OCI-LY7 (cell line): ENCODE measurements around the gene IKZF3. TPM values are rescaled to one million over a fixed set of nuclear protein-coding genes. Genes with fewer than 3 reads are reported as not detected.

Source experiments
- BruUV-seq: library from RNA; stranded (reverse); fragments of 400-500 nt; replicated peaks from 2 replicates; lab custom pipeline; 2021; lab: Mats Ljungman, UMichigan
- CTCF ChIA-PET: fragments of 300-600 bp; sonication (Branson Sonifier 250); formaldehyde crosslinking; loops from one replicate; lab custom pipeline; 2022; ENCODE audit warnings: antibody characterized with exemption; ENCODE audit not compliant: unreplicated experiment; lab: Charles Lee
- POLR2A ChIA-PET: fragments of 300-600 bp; sonication (Branson Sonifier 250); formaldehyde crosslinking; loops from one replicate; lab custom pipeline; 2022; ENCODE audit warnings: antibody characterized with exemption; lab: Charles Lee
- DNase-seq: peaks from one replicate; pipeline ENCODE4 v3.0.0-alpha.2; 2015; ENCODE audit warnings: low spot score
- H2AFZ ChIP-seq: fragments of 200-600 bp; sonication (generic), shearing (Covaris generic); 2 replicates; pipeline ENCODE4 v1.6.1; 2014; ENCODE audit warnings: mild to moderate bottlenecking, antibody characterized with exemption, low read length, moderate library complexity
- H3K27ac ChIP-seq: fragments of 200-600 bp; sonication (generic); 2 replicates; pipeline ENCODE4 v1.5.1; 2014; ENCODE audit warnings: mixed run types, low read depth, mild to moderate bottlenecking, moderate library complexity, low read length, inconsistent platforms; ENCODE audit not compliant: poor library complexity, severe bottlenecking
- H3K36me3 ChIP-seq: fragments of 200-600 bp; sonication (generic); 2 replicates; pipeline ENCODE4 v1.6.1; 2014; ENCODE audit warnings: mild to moderate bottlenecking, antibody characterized with exemption, low read length, moderate library complexity, mixed read lengths; ENCODE audit not compliant: insufficient read depth
- H3K4me1 ChIP-seq: fragments of 200-600 bp; sonication (generic); 2 replicates; pipeline ENCODE4 v1.5.1; 2014; ENCODE audit warnings: mild to moderate bottlenecking, low read length; ENCODE audit not compliant: insufficient read depth, poor library complexity, severe bottlenecking
- H3K4me2 ChIP-seq: fragments of 200-600 bp; sonication (generic); 2 replicates; pipeline ENCODE4 v1.6.1; 2014; ENCODE audit warnings: mild to moderate bottlenecking, low read length
- H3K4me3 ChIP-seq: fragments of 200-600 bp; sonication (generic); 2 replicates; pipeline ENCODE4 v1.5.1; 2014; ENCODE audit warnings: mild to moderate bottlenecking, low read depth, low read length; ENCODE audit not compliant: poor library complexity, severe bottlenecking
- H3K79me2 ChIP-seq: fragments of 200-600 bp; sonication (generic); 2 replicates; pipeline ENCODE4 v1.6.1; 2016; ENCODE audit warnings: low read depth, mild to moderate bottlenecking, low read length, moderate library complexity, mixed read lengths; ENCODE audit not compliant: insufficient read depth
- H3K9me2 ChIP-seq: fragments of 200-600 bp; sonication (generic); 2 replicates; pipeline ENCODE4 v1.6.1; 2016; ENCODE audit warnings: mild to moderate bottlenecking, low read length, mixed read lengths; ENCODE audit not compliant: insufficient read depth
- H3K9me3 ChIP-seq: fragments of 200-600 bp; sonication (generic); 2 replicates; pipeline ENCODE4 v1.6.1; 2014; ENCODE audit warnings: mild to moderate bottlenecking, mixed run types, low read length, mixed read lengths
- H4K20me1 ChIP-seq: fragments of 200-600 bp; sonication (generic); 2 replicates; pipeline ENCODE4 v1.6.1; 2014; ENCODE audit warnings: mild to moderate bottlenecking, antibody characterized with exemption, low read length, moderate library complexity, mixed read lengths; ENCODE audit not compliant: insufficient read depth
- EZH2phosphoT487 ChIP-seq: fragments of 200-600 bp; sonication (generic); IDR thresholded peaks from 2 replicates; pipeline ENCODE4 v1.6.1; 2018; ENCODE audit warnings: low read depth, borderline replicate concordance, mild to moderate bottlenecking, mixed run types, antibody characterized with exemption, low read length, moderate library complexity, mixed read lengths
- intact Hi-C: fragments of 100-400 bp; cut with micrococcal nuclease; formaldehyde crosslinking; loops from one replicate; pipeline ENCODE4 v1.10.0; 2022; ENCODE audit not compliant: unreplicated experiment
- total RNA-seq, 2 experiments: library from RNA; depleted of rRNA in 1 of 2; stranded (reverse); fragments of >200 nt in 1 of 2; shearing (Covaris generic) in 1 of 2; gene quantifications; 2 replicates each; pipeline ENCODE4 v1.2.3, GENCODE V29; 2014 to 2022
- TF ChIP-seq, protein P1 (sequence below): fragments of 200-600 bp; sonication (generic); conservative IDR thresholded peaks from 2 replicates; pipeline ENCODE4 v1.5.1; 2014; ENCODE audit warnings: mild to moderate bottlenecking, antibody characterized with exemption, low read length, moderate library complexity, mixed read lengths

Gene IKZF3
- total RNA-seq, 2 experiments from 2014 or later = 54.7 to 134 TPM

DNA sequence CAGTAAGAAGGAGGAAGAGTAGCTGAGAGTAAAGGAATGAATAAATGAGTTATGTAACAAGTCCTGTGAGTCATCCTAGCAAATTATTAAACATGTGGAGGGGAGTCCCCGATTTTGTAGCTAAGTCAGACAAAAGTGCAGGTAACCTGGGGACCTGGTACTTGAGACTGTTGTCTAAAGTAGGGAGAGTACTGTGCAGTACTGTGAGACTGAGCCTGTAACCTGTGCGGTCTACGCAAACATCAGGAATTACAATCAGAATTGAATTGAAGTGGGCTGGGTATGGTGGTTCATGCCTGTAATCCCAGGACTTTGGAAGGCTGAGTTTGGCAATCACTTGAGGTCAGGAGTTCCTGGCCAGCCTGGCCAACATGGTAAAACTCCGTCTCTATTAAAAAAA is 35.7 kb downstream of the IKZF3 start:
- Histone ChIP-seq H3K36me3 (peaks cover 98% of the 10 kb centered on the region), H3K4me2 (no peak overlapping the region), H4K20me1 (no peaks in the 10 kb centered on the region), H3K4me3 (no peak overlapping the region), H2AFZ (no peak overlapping the region), H3K27ac (no peak overlapping the region), H3K79me2 (peaks cover 33% of the 10 kb centered on the region; the same call in 1 of the 2 replicates), H3K4me1 (no peaks in the 10 kb centered on the region), H3K9me2 (no peaks in the 10 kb centered on the region), H3K9me3 (peaks cover 33% of the 10 kb centered on the region)
- ChIA-PET POLR2A (no interaction called here), CTCF (no interaction called here)
- intact Hi-C loops = no loop called here
- BruUV-seq = no TSS peak
- no peak for DNase-seq
- TF ChIP-seq, protein P1, sequence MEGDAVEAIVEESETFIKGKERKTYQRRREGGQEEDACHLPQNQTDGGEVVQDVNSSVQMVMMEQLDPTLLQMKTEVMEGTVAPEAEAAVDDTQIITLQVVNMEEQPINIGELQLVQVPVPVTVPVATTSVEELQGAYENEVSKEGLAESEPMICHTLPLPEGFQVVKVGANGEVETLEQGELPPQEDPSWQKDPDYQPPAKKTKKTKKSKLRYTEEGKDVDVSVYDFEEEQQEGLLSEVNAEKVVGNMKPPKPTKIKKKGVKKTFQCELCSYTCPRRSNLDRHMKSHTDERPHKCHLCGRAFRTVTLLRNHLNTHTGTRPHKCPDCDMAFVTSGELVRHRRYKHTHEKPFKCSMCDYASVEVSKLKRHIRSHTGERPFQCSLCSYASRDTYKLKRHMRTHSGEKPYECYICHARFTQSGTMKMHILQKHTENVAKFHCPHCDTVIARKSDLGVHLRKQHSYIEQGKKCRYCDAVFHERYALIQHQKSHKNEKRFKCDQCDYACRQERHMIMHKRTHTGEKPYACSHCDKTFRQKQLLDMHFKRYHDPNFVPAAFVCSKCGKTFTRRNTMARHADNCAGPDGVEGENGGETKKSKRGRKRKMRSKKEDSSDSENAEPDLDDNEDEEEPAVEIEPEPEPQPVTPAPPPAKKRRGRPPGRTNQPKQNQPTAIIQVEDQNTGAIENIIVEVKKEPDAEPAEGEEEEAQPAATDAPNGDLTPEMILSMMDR = no peak
- TF ChIP-seq EZH2phosphoT487 = no peak

DNA sequence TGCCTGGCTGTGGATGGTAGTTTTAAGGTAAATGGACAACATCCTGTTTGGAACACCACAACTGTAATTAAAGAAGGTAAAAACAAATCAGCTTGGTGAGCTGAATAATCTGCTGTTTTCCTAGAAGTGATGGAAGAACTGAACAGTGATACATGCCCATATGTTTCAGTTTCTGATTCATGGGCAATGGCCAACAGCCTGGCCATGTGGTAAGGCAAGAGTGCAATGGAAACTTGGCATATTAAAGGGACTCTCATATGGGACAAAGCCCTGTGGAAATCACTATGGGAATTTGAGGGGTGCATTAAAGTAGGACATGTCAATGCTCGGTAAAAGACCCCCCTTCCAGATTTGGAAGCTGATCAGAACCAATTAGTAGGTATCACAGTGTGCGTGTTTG is 37.8 kb downstream of the IKZF3 start:
- Histone ChIP-seq H2AFZ (no peak overlapping the region), H3K4me1 (no peaks in the 10 kb centered on the region), H3K9me3 (peaks cover 41% of the 10 kb centered on the region), H3K4me3 (no peak overlapping the region), H3K27ac (no peak overlapping the region), H3K79me2 (peaks cover 13% of the 10 kb centered on the region; the same call in 1 of the 2 replicates), H4K20me1 (no peaks in the 10 kb centered on the region), H3K9me2 (no peaks in the 10 kb centered on the region), H3K4me2 (no peak overlapping the region), H3K36me3 (peaks cover 100% of the 10 kb centered on the region)
- ChIA-PET POLR2A (interaction anchor here (1.1 kb wide), 1 partner anchor 8 kb away, joined by 4 read pairs; no protein-coding TSS in a partner anchor), CTCF (no interaction called here)
- BruUV-seq = no TSS peak
- TF ChIP-seq, protein P1 = no peak
- TF ChIP-seq EZH2phosphoT487 = no peak
- no peak for DNase-seq
- intact Hi-C loops = no loop called here

DNA sequence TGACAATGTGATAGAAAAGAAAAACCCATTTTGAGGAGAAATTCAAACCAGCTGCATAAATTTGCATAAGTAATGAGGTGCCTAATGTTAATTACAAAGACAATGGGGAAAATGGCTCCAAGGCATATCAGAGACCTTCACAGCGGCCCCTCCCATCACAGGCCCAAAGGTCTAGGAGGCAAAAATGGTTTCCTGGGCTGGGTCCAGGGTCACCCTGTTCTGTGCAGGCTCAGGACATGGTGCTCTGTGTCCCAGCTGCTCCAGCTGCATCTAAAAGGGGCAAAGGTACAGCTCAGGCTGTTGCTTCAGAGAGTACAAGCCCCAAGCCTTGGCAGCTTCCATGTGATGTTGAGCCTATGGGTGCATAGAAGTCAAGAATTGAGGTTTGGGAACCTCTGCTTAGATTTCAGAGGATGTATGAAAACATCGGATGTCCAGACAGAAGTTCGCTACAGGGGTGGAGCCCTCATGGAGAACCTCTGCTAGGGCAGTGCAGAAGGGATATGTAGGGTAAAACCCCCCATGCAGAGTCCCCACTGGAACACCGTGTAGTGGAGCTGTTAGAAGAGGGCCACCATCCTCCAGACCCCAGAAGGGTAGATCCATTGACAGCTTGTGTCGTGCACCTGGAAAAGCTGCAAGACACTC is 40.6 kb downstream of the IKZF3 start:
- peaks cover 100% of the 10 kb centered on the region for H3K36me3 ChIP-seq
- ChIA-PET POLR2A (no interaction called here), CTCF (interaction anchor here (1.1 kb wide), 1 partner anchor 25 kb away, joined by 3 read pairs; no protein-coding TSS in a partner anchor)
- H3K27ac ChIP-seq = no peak overlapping the region
- no TSS peak for BruUV-seq
- H3K9me3 ChIP-seq = peaks cover 41% of the 10 kb centered on the region
- no peaks in the 10 kb centered on the region for H4K20me1 ChIP-seq
- peaks cover 27% of the 10 kb centered on the region for H3K4me1 ChIP-seq
- H3K4me2 ChIP-seq = no peak overlapping the region
- H3K9me2 ChIP-seq = no peaks in the 10 kb centered on the region
- no peak for TF ChIP-seq EZH2phosphoT487
- TF ChIP-seq, protein P1 = no peak
- peak; percentile 71 for DNase-seq
- intact Hi-C loops = no loop called here
- H2AFZ ChIP-seq = no peak overlapping the region
- peaks cover 8% of the 10 kb centered on the region; the same call in 1 of the 2 replicates for H3K79me2 ChIP-seq
- no peak overlapping the region for H3K4me3 ChIP-seq
